KMS-11 (cell line): ENCODE results near the gene LIPT1.

ENCODE experiments used
- H2AFZ ChIP-seq: fragments of 200-600 bp; sonication (generic); 2 replicates; pipeline ENCODE4 v1.6.1; 2016; ENCODE audit warnings: antibody characterized with exemption, mixed run types, low read depth
- H3K27ac ChIP-seq: fragments of 200-600 bp; sonication (generic); 2 replicates; pipeline ENCODE4 v1.6.1; 2016; ENCODE audit warnings: mild to moderate bottlenecking, mixed run types
- H3K27me3 ChIP-seq: fragments of 200-600 bp; sonication (generic); 2 replicates; pipeline ENCODE4 v1.6.1; 2017; ENCODE audit warnings: mild to moderate bottlenecking, low read depth, mixed run types, moderate library complexity; ENCODE audit not compliant: insufficient read depth
- H3K36me3 ChIP-seq: fragments of 200-600 bp; sonication (generic); 2 replicates; pipeline ENCODE4 v1.6.1; 2017; ENCODE audit warnings: mild to moderate bottlenecking, mixed run types; ENCODE audit not compliant: insufficient read depth
- H3K4me1 ChIP-seq: fragments of 200-600 bp; sonication (generic); 2 replicates; pipeline ENCODE4 v1.6.1; 2016; ENCODE audit warnings: mild to moderate bottlenecking, low read depth, mixed run types; ENCODE audit not compliant: poor library complexity, severe bottlenecking
- H3K4me2 ChIP-seq: fragments of 200-600 bp; sonication (generic); 2 replicates; pipeline ENCODE4 v1.7.0; 2016; ENCODE audit warnings: mild to moderate bottlenecking, mixed run types
- H3K4me3 ChIP-seq: fragments of 200-600 bp; sonication (generic); IDR thresholded peaks from 2 replicates; pipeline ENCODE4 v1.6.1; 2017; ENCODE audit warnings: low read depth, low read length, mixed read lengths; ENCODE audit not compliant: insufficient read depth
- H3K79me2 ChIP-seq: fragments of 200-600 bp; sonication (generic); 2 replicates; pipeline ENCODE4 v1.6.1; 2016; ENCODE audit warnings: low read depth, mixed run types; ENCODE audit not compliant: insufficient read depth
- H3K9ac ChIP-seq: fragments of 200-600 bp; sonication (generic); 2 replicates; pipeline ENCODE4 v1.6.1; 2016; ENCODE audit warnings: mild to moderate bottlenecking, mixed run types
- H4K20me1 ChIP-seq: fragments of 200-600 bp; sonication (generic); 2 replicates; pipeline ENCODE4 v1.6.1; 2016; ENCODE audit warnings: mild to moderate bottlenecking, mixed run types; ENCODE audit not compliant: insufficient read depth
- TF ChIP-seq, protein P1 (sequence below): fragments of 200-600 bp; sonication (generic); conservative IDR thresholded peaks from 2 replicates; pipeline ENCODE4 v1.6.1; 2017; ENCODE audit warnings: low read depth, mild to moderate bottlenecking, antibody characterized with exemption, low read length, moderate library complexity, mixed read lengths

The LIPT1 gene

GRCh38 chr2:99154643-99155536 lies at the start of gene LIPT1, which contains the start of gene TSGA10:
TSS of gene LIPT1 (plus strand) at chr2:99154967. CDS start at chr2:99161958, 6,991 bp downstream.
TSS of gene TSGA10 (minus strand) at chr2:99154942. CDS start at chr2:99109439, 45,503 bp downstream.
- H3K79me2 ChIP-seq = no peaks in the 10 kb centered on the region
- H3K27ac ChIP-seq = peak within 1 kb of the TSS; percentile 79
- TF ChIP-seq, protein P1, sequence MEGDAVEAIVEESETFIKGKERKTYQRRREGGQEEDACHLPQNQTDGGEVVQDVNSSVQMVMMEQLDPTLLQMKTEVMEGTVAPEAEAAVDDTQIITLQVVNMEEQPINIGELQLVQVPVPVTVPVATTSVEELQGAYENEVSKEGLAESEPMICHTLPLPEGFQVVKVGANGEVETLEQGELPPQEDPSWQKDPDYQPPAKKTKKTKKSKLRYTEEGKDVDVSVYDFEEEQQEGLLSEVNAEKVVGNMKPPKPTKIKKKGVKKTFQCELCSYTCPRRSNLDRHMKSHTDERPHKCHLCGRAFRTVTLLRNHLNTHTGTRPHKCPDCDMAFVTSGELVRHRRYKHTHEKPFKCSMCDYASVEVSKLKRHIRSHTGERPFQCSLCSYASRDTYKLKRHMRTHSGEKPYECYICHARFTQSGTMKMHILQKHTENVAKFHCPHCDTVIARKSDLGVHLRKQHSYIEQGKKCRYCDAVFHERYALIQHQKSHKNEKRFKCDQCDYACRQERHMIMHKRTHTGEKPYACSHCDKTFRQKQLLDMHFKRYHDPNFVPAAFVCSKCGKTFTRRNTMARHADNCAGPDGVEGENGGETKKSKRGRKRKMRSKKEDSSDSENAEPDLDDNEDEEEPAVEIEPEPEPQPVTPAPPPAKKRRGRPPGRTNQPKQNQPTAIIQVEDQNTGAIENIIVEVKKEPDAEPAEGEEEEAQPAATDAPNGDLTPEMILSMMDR = peak; percentile 41
- no peaks in the 10 kb centered on the region for H3K36me3 ChIP-seq
- no peaks in the 10 kb centered on the region for H4K20me1 ChIP-seq
- H3K4me1 ChIP-seq = peaks cover 15% of the 10 kb centered on the region
- peak within 1 kb of the TSS; percentile 84 for H3K9ac ChIP-seq
- H3K4me2 ChIP-seq = peak within 1 kb of the TSS; percentile 85
- no peaks in the 10 kb centered on the region for H3K27me3 ChIP-seq
- H2AFZ ChIP-seq = peak within 1 kb of the TSS; percentile 84
- H3K4me3 ChIP-seq = peak within 1 kb of the TSS; percentile 92

- Histone ChIP-seq H3K27ac (no peak overlapping the region), H3K36me3 (no peaks in the 10 kb centered on the region), H4K20me1 (no peaks in the 10 kb centered on the region), H3K9ac (no peak overlapping the region), H3K4me1 (no peaks in the 10 kb centered on the region), H3K4me3 (no peak overlapping the region), H2AFZ (no peak overlapping the region), H3K27me3 (no peaks in the 10 kb centered on the region), H3K4me2 (no peak overlapping the region), H3K79me2 (no peaks in the 10 kb centered on the region)
- TF ChIP-seq, protein P1 = no peak
Observed at GRCh38 chr2:99106913-99107312, 47.9 kb upstream of the LIPT1 start.

DNA sequence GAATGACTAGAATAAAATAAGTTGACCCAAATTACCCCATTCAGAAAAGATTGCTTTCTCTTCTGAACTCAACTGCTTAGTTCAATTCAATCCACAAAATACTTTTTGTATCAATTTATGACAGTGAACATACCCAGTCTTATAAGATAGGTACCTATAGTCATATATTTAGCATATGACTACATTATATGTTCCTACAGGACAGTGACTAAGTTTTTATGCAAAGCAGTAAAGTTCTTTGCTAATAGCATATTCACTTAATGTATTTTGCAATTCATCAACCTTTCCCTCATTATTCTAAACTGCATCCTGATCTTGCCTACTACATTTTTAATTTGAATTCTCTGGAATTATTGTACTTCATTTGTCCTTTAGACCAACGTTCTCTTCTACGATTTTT lies 43.5 kb upstream of the LIPT1 start:
- Histone ChIP-seq H3K27me3 (no peaks in the 10 kb centered on the region), H3K27ac (no peak overlapping the region), H3K4me2 (no peak overlapping the region), H4K20me1 (no peaks in the 10 kb centered on the region), H3K79me2 (no peaks in the 10 kb centered on the region), H2AFZ (no peak overlapping the region), H3K4me1 (no peaks in the 10 kb centered on the region), H3K9ac (no peak overlapping the region), H3K36me3 (no peaks in the 10 kb centered on the region), H3K4me3 (no peak overlapping the region)
- TF ChIP-seq, protein P1 = no peak

DNA sequence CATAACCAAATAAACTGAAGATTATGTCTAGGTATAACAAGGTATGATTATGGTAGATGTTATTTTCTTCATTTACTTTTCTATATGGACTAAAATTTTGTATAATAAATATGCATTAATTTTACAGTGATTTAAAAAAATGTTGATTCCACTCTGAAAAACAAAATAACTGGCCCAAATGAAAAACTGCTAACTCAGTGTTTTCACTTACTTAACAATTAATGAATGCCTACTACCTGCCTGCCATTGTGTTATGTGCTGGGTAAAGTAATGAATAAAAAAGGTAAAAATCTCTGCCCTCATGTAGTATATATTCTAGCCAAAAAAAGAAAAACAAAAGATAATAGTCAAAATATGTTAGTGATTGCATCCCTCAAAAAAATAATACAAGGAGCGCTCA lies 42.8 kb upstream of the LIPT1 start:
- H3K9ac ChIP-seq = no peak overlapping the region
- H2AFZ ChIP-seq = no peak overlapping the region
- no peak overlapping the region for H3K27ac ChIP-seq
- H3K4me1 ChIP-seq = no peaks in the 10 kb centered on the region
- H3K79me2 ChIP-seq = no peaks in the 10 kb centered on the region
- no peaks in the 10 kb centered on the region for H4K20me1 ChIP-seq
- H3K27me3 ChIP-seq = no peaks in the 10 kb centered on the region
- H3K4me3 ChIP-seq = no peak overlapping the region
- TF ChIP-seq, protein P1 = no peak
- H3K4me2 ChIP-seq = no peak overlapping the region
- no peaks in the 10 kb centered on the region for H3K36me3 ChIP-seq
